Measurements from ENCODE around the gene ALK. TPM values are rescaled to one million over a fixed set of nuclear protein-coding genes. Genes with fewer than 3 reads are reported as not detected.

The ALK gene
- total and polyA plus RNA-seq, 10 of the 15 experiments (the other 5 are each of a cell fraction or from before 2014, with no cell fraction given) = 0.11 TPM; not detected in 9

DNA sequence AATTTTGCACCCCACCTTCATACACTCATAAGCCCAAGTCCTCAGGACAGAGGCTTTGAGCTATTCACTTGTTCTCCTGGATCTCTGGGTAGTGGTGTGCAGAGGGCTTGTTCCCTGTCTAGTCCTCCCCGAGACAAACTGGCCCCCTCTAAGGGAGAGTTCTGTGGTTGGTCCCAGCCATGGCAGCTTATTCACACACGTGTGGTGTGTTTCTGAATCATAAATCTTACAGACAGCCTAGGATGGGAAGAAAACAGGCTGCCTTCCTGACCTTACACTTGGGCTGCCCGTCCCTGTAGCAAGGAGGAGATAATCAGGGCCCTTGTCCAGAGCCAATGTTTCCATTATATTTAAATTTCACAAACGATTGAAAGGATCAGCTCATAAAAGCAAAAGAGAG is 551.2 kb downstream of the ALK start (continued):
- TF ChIP-seq BHLHE40 (IDR thresholded peaks at IDR 0.05; ENCODE audit: borderline replicate concordance in 1 of 2, low read depth in 2 of 2, low read length in 1 of 2) = no peak
- TF ChIP-seq JUND (IDR thresholded peaks at IDR 0.05; ENCODE audit: low read depth, low read length) = no peak

DNA sequence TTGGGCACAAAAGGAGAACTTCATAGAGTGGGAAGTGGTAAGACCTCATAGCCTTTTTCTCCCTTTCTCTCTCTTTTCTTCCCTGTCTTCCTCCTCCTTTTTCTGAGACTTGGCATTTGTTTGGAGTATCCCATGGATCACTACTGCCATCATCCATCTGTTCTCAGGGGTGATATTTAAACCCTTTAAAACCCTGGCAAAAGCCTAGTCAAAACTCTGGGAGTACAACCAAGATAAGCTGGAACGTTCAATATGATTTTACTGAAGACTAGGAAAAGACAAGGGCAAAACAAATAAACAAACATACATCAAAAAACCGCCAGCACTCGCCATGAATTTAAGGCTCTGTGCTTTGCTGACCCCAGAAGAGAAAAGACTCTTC is 552.7 kb downstream of the ALK start:
- H3K27ac ChIP-seq (ENCODE audit: control insufficient read depth, insufficient read depth) = no peak overlapping the region
- no peak overlapping the region for H3K4me2 ChIP-seq (ENCODE audit: control insufficient read depth, insufficient read depth)

More for the DNA sequence above, 552.7 kb downstream of the ALK start:
- H3K9me3 ChIP-seq (replicated peaks; ENCODE audit: control insufficient read depth, insufficient read depth, low read length) = no peaks in the 10 kb centered on the region
- H3K36me3 ChIP-seq (ENCODE audit: control insufficient read depth in 2 of 2, insufficient read depth in 2 of 2, low read length in 1 of 2) = no peaks in the 10 kb centered on the region
- H3K79me2 ChIP-seq (ENCODE audit: control insufficient read depth, insufficient read depth, low read length) = no peaks in the 10 kb centered on the region
- ChIA-PET RAD21 (ENCODE audit: unreplicated experiment) (interaction anchor here (0.7 kb wide), 1 partner anchor 420 kb away, joined by 3 read pairs; no protein-coding TSS in a partner anchor), SMC1A (ENCODE audit: uncharacterized antibody, unreplicated experiment) (interaction anchor here (0.7 kb wide), 1 partner anchor 94 kb away, joined by 3 read pairs; no protein-coding TSS in a partner anchor), CTCF (no interaction called here), POLR2A (no interaction called here)
- no peak overlapping the region for H2AFZ ChIP-seq (ENCODE audit: control insufficient read depth, low read depth, low read length)
- no peak overlapping the region for H3K4me3 ChIP-seq
- ATAC-seq (no peak), DNase-seq (ENCODE audit: low read depth, low spot score) (no peak), FAIRE-seq (no peak)
- no TSS peak for BruUV-seq (replicated peaks)
- in situ Hi-C loops (cut with MboI) = no loop called here
- H4K20me1 ChIP-seq (ENCODE audit: control insufficient read depth, insufficient read depth) = no peaks in the 10 kb centered on the region
- TF ChIP-seq SPI1 (IDR thresholded peaks at IDR 0.05; ENCODE audit: borderline replicate concordance, insufficient read depth, low read depth, low read length) = no peak
- TF ChIP-seq HCFC1 (IDR thresholded peaks at IDR 0.05; ENCODE audit: low read length) = no peak
- no peak for TF ChIP-seq SIN3A (IDR thresholded peaks at IDR 0.05; ENCODE audit: low read depth, low read length)
- no peak for TF ChIP-seq STAT1 (conservative IDR thresholded peaks at IDR 0.05)
- TF ChIP-seq, protein P1, sequence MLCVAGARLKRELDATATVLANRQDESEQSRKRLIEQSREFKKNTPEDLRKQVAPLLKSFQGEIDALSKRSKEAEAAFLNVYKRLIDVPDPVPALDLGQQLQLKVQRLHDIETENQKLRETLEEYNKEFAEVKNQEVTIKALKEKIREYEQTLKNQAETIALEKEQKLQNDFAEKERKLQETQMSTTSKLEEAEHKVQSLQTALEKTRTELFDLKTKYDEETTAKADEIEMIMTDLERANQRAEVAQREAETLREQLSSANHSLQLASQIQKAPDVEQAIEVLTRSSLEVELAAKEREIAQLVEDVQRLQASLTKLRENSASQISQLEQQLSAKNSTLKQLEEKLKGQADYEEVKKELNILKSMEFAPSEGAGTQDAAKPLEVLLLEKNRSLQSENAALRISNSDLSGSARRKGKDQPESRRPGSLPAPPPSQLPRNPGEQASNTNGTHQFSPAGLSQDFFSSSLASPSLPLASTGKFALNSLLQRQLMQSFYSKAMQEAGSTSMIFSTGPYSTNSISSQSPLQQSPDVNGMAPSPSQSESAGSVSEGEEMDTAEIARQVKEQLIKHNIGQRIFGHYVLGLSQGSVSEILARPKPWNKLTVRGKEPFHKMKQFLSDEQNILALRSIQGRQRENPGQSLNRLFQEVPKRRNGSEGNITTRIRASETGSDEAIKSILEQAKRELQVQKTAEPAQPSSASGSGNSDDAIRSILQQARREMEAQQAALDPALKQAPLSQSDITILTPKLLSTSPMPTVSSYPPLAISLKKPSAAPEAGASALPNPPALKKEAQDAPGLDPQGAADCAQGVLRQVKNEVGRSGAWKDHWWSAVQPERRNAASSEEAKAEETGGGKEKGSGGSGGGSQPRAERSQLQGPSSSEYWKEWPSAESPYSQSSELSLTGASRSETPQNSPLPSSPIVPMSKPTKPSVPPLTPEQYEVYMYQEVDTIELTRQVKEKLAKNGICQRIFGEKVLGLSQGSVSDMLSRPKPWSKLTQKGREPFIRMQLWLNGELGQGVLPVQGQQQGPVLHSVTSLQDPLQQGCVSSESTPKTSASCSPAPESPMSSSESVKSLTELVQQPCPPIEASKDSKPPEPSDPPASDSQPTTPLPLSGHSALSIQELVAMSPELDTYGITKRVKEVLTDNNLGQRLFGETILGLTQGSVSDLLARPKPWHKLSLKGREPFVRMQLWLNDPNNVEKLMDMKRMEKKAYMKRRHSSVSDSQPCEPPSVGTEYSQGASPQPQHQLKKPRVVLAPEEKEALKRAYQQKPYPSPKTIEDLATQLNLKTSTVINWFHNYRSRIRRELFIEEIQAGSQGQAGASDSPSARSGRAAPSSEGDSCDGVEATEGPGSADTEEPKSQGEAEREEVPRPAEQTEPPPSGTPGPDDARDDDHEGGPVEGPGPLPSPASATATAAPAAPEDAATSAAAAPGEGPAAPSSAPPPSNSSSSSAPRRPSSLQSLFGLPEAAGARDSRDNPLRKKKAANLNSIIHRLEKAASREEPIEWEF (IDR thresholded peaks at IDR 0.05; ENCODE audit: insufficient replicate concordance, low read depth, low read length) = no peak
- no peak for TF ChIP-seq SRF (IDR thresholded peaks at IDR 0.05; ENCODE audit: low read depth in 2 of 2, low read length in 2 of 2)
- TF ChIP-seq BHLHE40 (IDR thresholded peaks at IDR 0.05; ENCODE audit: borderline replicate concordance in 1 of 2, low read depth in 2 of 2, low read length in 1 of 2) = no peak
- TF ChIP-seq, protein P2, sequence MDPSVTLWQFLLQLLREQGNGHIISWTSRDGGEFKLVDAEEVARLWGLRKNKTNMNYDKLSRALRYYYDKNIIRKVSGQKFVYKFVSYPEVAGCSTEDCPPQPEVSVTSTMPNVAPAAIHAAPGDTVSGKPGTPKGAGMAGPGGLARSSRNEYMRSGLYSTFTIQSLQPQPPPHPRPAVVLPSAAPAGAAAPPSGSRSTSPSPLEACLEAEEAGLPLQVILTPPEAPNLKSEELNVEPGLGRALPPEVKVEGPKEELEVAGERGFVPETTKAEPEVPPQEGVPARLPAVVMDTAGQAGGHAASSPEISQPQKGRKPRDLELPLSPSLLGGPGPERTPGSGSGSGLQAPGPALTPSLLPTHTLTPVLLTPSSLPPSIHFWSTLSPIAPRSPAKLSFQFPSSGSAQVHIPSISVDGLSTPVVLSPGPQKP (IDR thresholded peaks at IDR 0.05; ENCODE audit: low read depth, low read length) = no peak
- TF ChIP-seq HDGF (IDR thresholded peaks at IDR 0.05) = no peak
- H3K9ac ChIP-seq (ENCODE audit: control insufficient read depth, insufficient read depth, low read length) = no peak overlapping the region
- 0% methylated on average over 3 of the region's 3 CpGs for WGBS (ENCODE audit: insufficient coverage, insufficient replicate concordance, low lambda C conversion rate, missing lambda C conversion rate)
- intact Hi-C loops (cut with micrococcal nuclease; ENCODE audit: unreplicated experiment) = no loop called here
- peaks cover 0 to 6% of the 10 kb centered on the region in 2 experiments; a peak in 2 of 4 replicates for H3K27me3 ChIP-seq (replicated peaks in 1 of 2; ENCODE audit: control insufficient read depth in 2 of 2, insufficient read depth in 2 of 2, low read length in 1 of 2)
- H3K4me1 ChIP-seq (ENCODE audit: control insufficient read depth, insufficient read depth, low read length) = no peaks in the 10 kb centered on the region

All from GM12878 (cell line).